Uterus (tissue), 4 donors: ENCODE measurements around the gene KCNMA1. TPM values are rescaled to one million over a fixed set of nuclear protein-coding genes. Genes with fewer than 3 reads are reported as not detected.

Experiments
- DNase-seq, 2 donors: peaks; one replicate each; pipeline ENCODE4 v3.0.0-alpha.2; 2019 to 2020
- H3K27ac ChIP-seq, 2 donors: fragments of 200-600 bp; sonication (generic); 1 replicate in 1 of 2; 2 replicates in 1 of 2; pipeline ENCODE4 v1.5.1; 2016 to 2018
- H3K27me3 ChIP-seq, 2 donors: fragments of 200-600 bp; sonication (generic); one replicate each; pipeline ENCODE4 v1.5.1; 2018 to 2019; ENCODE audit warnings: control low read depth in 1 of 2
- H3K36me3 ChIP-seq, 2 donors: fragments of 200-600 bp; sonication (generic); one replicate each; pipeline ENCODE4 v1.5.1; 2019; ENCODE audit warnings: control low read depth in 1 of 2
- H3K4me1 ChIP-seq, 2 donors: fragments of 200-600 bp; sonication (generic); one replicate each; pipeline ENCODE4 v1.5.1; 2018 to 2019; ENCODE audit warnings: control low read depth in 1 of 2
- H3K4me3 ChIP-seq, 2 donors: fragments of 200-600 bp; sonication (generic); 1 replicate in 1 of 2; 2 replicates in 1 of 2; pipeline ENCODE4 v1.5.1; 2018 to 2019; ENCODE audit warnings: mild to moderate bottlenecking in 1 of 2
- H3K9me3 ChIP-seq, 2 donors: fragments of 200-600 bp; sonication (generic); one replicate each; pipeline ENCODE4 v1.5.1; 2019; ENCODE audit warnings: control low read depth in 1 of 2
- CTCF ChIP-seq, 4 experiments: fragments of 200-600 bp in 2 of 4; fragments of 450-650 bp in 2 of 4; sonication (generic) in 2 of 4; IDR thresholded peaks; one replicate each; pipeline ENCODE4 v1.5.1; 2016 to 2019; ENCODE audit warnings: antibody characterized with exemption in 4 of 4, mild to moderate bottlenecking in 2 of 4, moderate library complexity in 1 of 4
- POLR2A ChIP-seq, 2 donors: fragments of 450-650 bp; IDR thresholded peaks; one replicate each; pipeline ENCODE4 v1.6.1; 2016; ENCODE audit warnings: antibody characterized with exemption in 2 of 2, mild to moderate bottlenecking in 1 of 2, moderate library complexity in 1 of 2
- intact Hi-C: fragments of 100-400 bp; cut with DNase I; formaldehyde crosslinking; loops from one replicate; pipeline ENCODE4 v1.15.1; 2023; ENCODE audit warnings: low total_unique reads
- total RNA-seq, 4 donors: library from RNA; depleted of rRNA in 3 of 4; stranded (reverse); fragments of >200 nt in 3 of 4; gene quantifications; one replicate each; pipeline versions ENCODE4 v1.1.0 to v1.2.4, GENCODE V29; 2014 to 2023
- donor health status: DM: yes; HTN: yes; CAD: no.

Gene KCNMA1
- total RNA-seq, 4 donors from 2014 or later = 86.2 to 236 (median 164) TPM

- Histone ChIP-seq H3K27me3 (no peaks in the 10 kb centered on the region), H3K4me3 (no peak overlapping the region), H3K9me3 (no peaks in the 10 kb centered on the region), H3K36me3 (no peaks in the 10 kb centered on the region), H3K27ac (no peak overlapping the region), H3K4me1 (peaks cover 3 to 10% of the 10 kb centered on the region in 2 donors)
- TF ChIP-seq POLR2A (IDR thresholded peaks at IDR 0.05) (no peak), CTCF (IDR thresholded peaks at IDR 0.05) (no peak)
- DNase-seq = no peak
- intact Hi-C loops = no loop called here
Measured at GRCh38 chr10:77560052-77560451, 77.6 kb downstream of the KCNMA1 start.

- no peak for DNase-seq
- no peaks in the 10 kb centered on the region for H3K4me1 ChIP-seq
- H3K36me3 ChIP-seq = no peaks in the 10 kb centered on the region
Measured at GRCh38 chr10:77556990-77557601, 80.5 kb downstream of the KCNMA1 start.

GRCh38 chr10:77555591-77556212 lies 81.9 kb downstream of the KCNMA1 start:
- no peaks in the 10 kb centered on the region for H3K36me3 ChIP-seq
- no peaks in the 10 kb centered on the region for H3K27me3 ChIP-seq
- H3K4me3 ChIP-seq = no peak overlapping the region
- DNase-seq = no peak
- intact Hi-C loops = no loop called here
- TF ChIP-seq POLR2A (IDR thresholded peaks at IDR 0.05) = no peak
- no peak for TF ChIP-seq CTCF (IDR thresholded peaks at IDR 0.05)
- no peaks in the 10 kb centered on the region for H3K4me1 ChIP-seq
- H3K27ac ChIP-seq = peak overlapping the region; percentile 63 to 73
- H3K9me3 ChIP-seq = no peaks in the 10 kb centered on the region

More at GRCh38 chr10:77556990-77557601, 80.5 kb downstream of the KCNMA1 start:
- no peak overlapping the region for H3K4me3 ChIP-seq
- no peaks in the 10 kb centered on the region for H3K9me3 ChIP-seq
- H3K27ac ChIP-seq = peak overlapping the region in 1 of 2 donors; percentile 73
- intact Hi-C loops = no loop called here
- no peaks in the 10 kb centered on the region for H3K27me3 ChIP-seq
- TF ChIP-seq CTCF (IDR thresholded peaks at IDR 0.05) (no peak), POLR2A (IDR thresholded peaks at IDR 0.05) (no peak)

- DNase-seq = no peak
- Histone ChIP-seq H3K4me3 (no peak overlapping the region), H3K9me3 (no peaks in the 10 kb centered on the region), H3K4me1 (no peaks in the 10 kb centered on the region), H3K36me3 (no peaks in the 10 kb centered on the region), H3K27ac (peak overlapping the region; percentile 63 to 73), H3K27me3 (no peaks in the 10 kb centered on the region)
- intact Hi-C loops = no loop called here
- no peak for TF ChIP-seq POLR2A (IDR thresholded peaks at IDR 0.05)
Measured at GRCh38 chr10:77554996-77555397, 82.6 kb downstream of the KCNMA1 start.

GRCh38 chr10:77553966-77554365 lies 83.6 kb downstream of the KCNMA1 start:
- no peak for TF ChIP-seq CTCF (IDR thresholded peaks at IDR 0.05)
- no peak for TF ChIP-seq POLR2A (IDR thresholded peaks at IDR 0.05)
- Histone ChIP-seq H3K36me3 (no peaks in the 10 kb centered on the region), H3K4me3 (no peak overlapping the region), H3K27me3 (no peaks in the 10 kb centered on the region), H3K27ac (peak overlapping the region in 1 of 2 donors; percentile 28), H3K4me1 (no peaks in the 10 kb centered on the region), H3K9me3 (no peaks in the 10 kb centered on the region)
- intact Hi-C loops = no loop called here
- DNase-seq = no peak
